HepG2 (cell line): ENCODE data around the gene PSMA7. TPM values are rescaled to one million over a fixed set of nuclear protein-coding genes. Genes with fewer than 3 reads are reported as not detected.

Experiments
- FOSL1 ChIP-seq: sonication (generic); formaldehyde crosslinking; IDR thresholded peaks from 2 replicates; pipeline ENCODE4 v1.9.0; 2021; ENCODE audit warnings: missing genetic modification reagents, borderline replicate concordance
- FOXJ3 ChIP-seq: sonication (generic); formaldehyde crosslinking; IDR thresholded peaks from 2 replicates; pipeline ENCODE4 v1.4.0; 2020; ENCODE audit warnings: missing genetic modification reagents, mild to moderate bottlenecking, borderline replicate concordance
- GABPB1 ChIP-seq: IDR thresholded peaks from 2 replicates; pipeline ENCODE4 v1.6.1; 2016; ENCODE audit warnings: mild to moderate bottlenecking, missing genetic modification reagents, moderate library complexity, missing compliant biosample characterization
- HIVEP1 ChIP-seq: sonication (generic); formaldehyde crosslinking; IDR thresholded peaks from 2 replicates; pipeline ENCODE4 v1.4.0; 2020; ENCODE audit warnings: mild to moderate bottlenecking, missing genetic modification reagents
- ISL2 ChIP-seq: sonication (generic); formaldehyde crosslinking; IDR thresholded peaks from 2 replicates; pipeline ENCODE4 v1.5.0; 2020; ENCODE audit warnings: missing genetic modification reagents
- KDM2A ChIP-seq: sonication (generic); formaldehyde crosslinking; IDR thresholded peaks from 2 replicates; pipeline ENCODE4 v1.4.0; 2020; ENCODE audit warnings: low read depth, missing genetic modification reagents, borderline replicate concordance
- KLF9 ChIP-seq: IDR thresholded peaks from 2 replicates; pipeline ENCODE4 v1.6.1; 2016; ENCODE audit warnings: low read depth
- MAFK ChIP-seq, 2 experiments: IDR thresholded peaks in 1 of 2; conservative IDR thresholded peaks in 1 of 2; 2 replicates each; pipeline ENCODE4 v1.6.1; 2011; ENCODE audit warnings: improper control_type of control experiment in 2 of 2, low read length in 2 of 2
- MBNL3 ChIP-seq: fragments of 250-450 bp; sonication (Bioruptor Pico); conservative IDR thresholded peaks from 2 replicates; pipeline ENCODE4 v1.8.0; 2022; ENCODE audit warnings: mild to moderate bottlenecking, inconsistent platforms
- MEIS2 ChIP-seq: sonication (generic); formaldehyde crosslinking; IDR thresholded peaks from 2 replicates; pipeline ENCODE4 v1.9.0; 2021; ENCODE audit warnings: mild to moderate bottlenecking, missing genetic modification reagents
- NR2F1 ChIP-seq, 2 experiments: fragments of 450-650 bp in 1 of 2; formaldehyde crosslinking in 1 of 2; IDR thresholded peaks; 2 replicates each; pipeline versions ENCODE4 v1.5.0 to v1.6.1; 2016 to 2020; ENCODE audit warnings: mild to moderate bottlenecking in 1 of 2, missing compliant biosample characterization in 1 of 2, missing genetic modification reagents in 1 of 2, moderate library complexity in 1 of 2
- REPIN1 ChIP-seq: sonication (generic); formaldehyde crosslinking; IDR thresholded peaks from 2 replicates; pipeline ENCODE4 v1.8.0; 2022; ENCODE audit warnings: missing genetic modification reagents, low read depth, mild to moderate bottlenecking, borderline replicate concordance
- SALL1 ChIP-seq: sonication (generic); formaldehyde crosslinking; IDR thresholded peaks from 2 replicates; pipeline ENCODE4 v1.8.0; 2022; ENCODE audit warnings: mild to moderate bottlenecking, missing genetic modification reagents
- SOX6 ChIP-seq, 2 experiments: fragments of 450-650 bp in 1 of 2; sonication (generic) in 1 of 2; formaldehyde crosslinking in 1 of 2; IDR thresholded peaks; 2 replicates each; pipeline versions ENCODE4 v1.4.0 to v1.6.1; 2017 to 2020; ENCODE audit warnings: antibody characterized with exemption in 1 of 2, mild to moderate bottlenecking in 1 of 2, missing genetic modification reagents in 1 of 2
- TAF1 ChIP-seq: sonication (generic); formaldehyde crosslinking; IDR thresholded peaks from 2 replicates; pipeline ENCODE4 v1.4.0; 2020; ENCODE audit warnings: missing genetic modification reagents
- ZFP36L1 ChIP-seq: sonication (generic); formaldehyde crosslinking; IDR thresholded peaks from 2 replicates; pipeline ENCODE4 v1.8.0; 2022; ENCODE audit warnings: mild to moderate bottlenecking, missing genetic modification reagents, moderate library complexity
- ZFY ChIP-seq: sonication (generic); formaldehyde crosslinking; IDR thresholded peaks from 2 replicates; pipeline ENCODE4 v1.4.0; 2020; ENCODE audit warnings: missing genetic modification reagents
- ZNF333 ChIP-seq: sonication (generic); formaldehyde crosslinking; IDR thresholded peaks from 2 replicates; pipeline ENCODE4 v1.4.0; 2020; ENCODE audit warnings: mild to moderate bottlenecking, missing genetic modification reagents, borderline replicate concordance
- ZNF766 ChIP-seq: sonication (generic); formaldehyde crosslinking; IDR thresholded peaks from 2 replicates; pipeline ENCODE4 v1.5.0; 2020; ENCODE audit warnings: missing genetic modification reagents, borderline replicate concordance
- ZNF788 ChIP-seq: sonication (generic); formaldehyde crosslinking; IDR thresholded peaks from 2 replicates; pipeline ENCODE4 v1.5.0; 2020; ENCODE audit warnings: mild to moderate bottlenecking, missing genetic modification reagents, borderline replicate concordance
- ZSCAN30 ChIP-seq: sonication (generic); formaldehyde crosslinking; IDR thresholded peaks from 2 replicates; pipeline ENCODE4 v1.5.0; 2020; ENCODE audit warnings: mild to moderate bottlenecking, missing genetic modification reagents
- polyA plus RNA-seq, 8 experiments: library from polyadenylated mRNA; depleted of rRNA in 3 of 8; stranded (reverse) in 7 of 8; unstranded in 1 of 8; fragments of >200 nt; fragmentation: Illumina TruSeq in 4 of 8; extraction: Trizol in 4 of 8; gene quantifications; 2 replicates each; pipeline versions ENCODE4 v1.2.1 to v1.2.3, GENCODE V29; 2011 to 2016; ENCODE audit warnings: low read depth in 4 of 8, missing spikeins in 1 of 8, mixed read lengths in 1 of 8; ENCODE audit not compliant: insufficient read depth in 1 of 8
- total RNA-seq, 5 experiments: library from RNA; depleted of rRNA; stranded (reverse); fragments of >200 nt; fragmentation: Illumina TruSeq; extraction: Trizol; gene quantifications; 2 replicates each; pipeline ENCODE4 v1.2.3, GENCODE V29; 2016; ENCODE audit warnings: low read depth in 1 of 5
- TF ChIP-seq, protein P1 (sequence below): sonication (generic); formaldehyde crosslinking; IDR thresholded peaks from 2 replicates; pipeline ENCODE4 v1.5.0; 2020; ENCODE audit warnings: mild to moderate bottlenecking, missing genetic modification reagents
- TF ChIP-seq, protein P2 (sequence below): sonication (generic); formaldehyde crosslinking; IDR thresholded peaks from 2 replicates; pipeline ENCODE4 v1.4.0; 2020; ENCODE audit warnings: missing genetic modification reagents

Gene PSMA7
- total and polyA plus RNA-seq, 2 of the 13 experiments (the other 11 are each of a cell fraction or from before 2014, with no cell fraction given) = 531 to 631 TPM

DNA sequence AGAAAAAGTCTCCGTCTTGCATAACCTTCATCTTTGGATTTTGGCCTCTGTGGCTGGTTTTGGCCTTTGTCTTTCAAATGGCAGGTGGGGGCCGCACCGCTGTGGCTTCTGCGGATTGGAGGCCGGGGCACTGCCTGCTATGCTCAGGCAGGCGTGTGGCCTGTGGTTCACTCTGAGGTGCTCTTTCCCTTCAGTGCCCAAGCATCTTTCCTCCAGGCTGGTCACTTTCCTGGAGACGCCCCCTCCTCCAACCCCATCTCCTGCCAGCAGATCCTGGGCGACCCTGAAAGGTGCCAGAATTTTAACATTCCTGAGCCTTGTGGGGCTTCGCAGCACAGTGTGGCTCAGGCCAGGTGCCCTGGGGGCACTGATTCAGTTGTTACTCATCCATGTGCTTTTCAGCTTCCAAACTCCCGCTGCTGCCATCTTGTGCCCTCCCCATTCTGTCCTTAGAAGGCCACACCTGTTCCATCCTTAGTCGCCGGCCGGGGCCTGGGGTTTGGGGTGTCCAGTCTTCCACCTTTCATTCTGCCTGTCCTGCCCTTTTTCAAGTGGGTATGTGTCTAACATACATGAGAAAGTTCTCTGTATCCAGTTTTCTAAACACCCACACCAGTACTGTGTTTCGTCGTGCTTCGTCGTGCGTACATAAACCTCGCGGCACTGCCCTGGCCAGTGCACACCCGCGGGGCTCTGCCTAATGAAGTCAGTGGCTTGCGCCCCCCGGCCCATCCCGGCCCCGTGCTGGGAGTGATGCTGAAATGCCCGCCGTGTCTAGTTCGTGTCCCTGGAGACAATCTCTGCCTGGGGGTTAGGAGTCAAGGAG, 12.4 kb upstream of the PSMA7 start (continued):
- TF ChIP-seq, protein P1, sequence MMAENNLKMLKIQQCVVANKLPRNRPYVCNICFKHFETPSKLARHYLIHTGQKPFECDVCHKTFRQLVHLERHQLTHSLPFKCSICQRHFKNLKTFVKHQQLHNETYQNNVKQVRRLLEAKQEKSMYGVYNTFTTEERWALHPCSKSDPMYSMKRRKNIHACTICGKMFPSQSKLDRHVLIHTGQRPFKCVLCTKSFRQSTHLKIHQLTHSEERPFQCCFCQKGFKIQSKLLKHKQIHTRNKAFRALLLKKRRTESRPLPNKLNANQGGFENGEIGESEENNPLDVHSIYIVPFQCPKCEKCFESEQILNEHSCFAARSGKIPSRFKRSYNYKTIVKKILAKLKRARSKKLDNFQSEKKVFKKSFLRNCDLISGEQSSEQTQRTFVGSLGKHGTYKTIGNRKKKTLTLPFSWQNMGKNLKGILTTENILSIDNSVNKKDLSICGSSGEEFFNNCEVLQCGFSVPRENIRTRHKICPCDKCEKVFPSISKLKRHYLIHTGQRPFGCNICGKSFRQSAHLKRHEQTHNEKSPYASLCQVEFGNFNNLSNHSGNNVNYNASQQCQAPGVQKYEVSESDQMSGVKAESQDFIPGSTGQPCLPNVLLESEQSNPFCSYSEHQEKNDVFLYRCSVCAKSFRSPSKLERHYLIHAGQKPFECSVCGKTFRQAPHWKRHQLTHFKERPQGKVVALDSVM = peak; percentile 60; the same call in 1 of the 2 replicates
- TF ChIP-seq MAFK (conservative IDR thresholded peaks at IDR 0.05 in 1 of 2, IDR thresholded peaks at IDR 0.05 in 1 of 2; ENCODE audit: low read length in 2 of 2) = no peak
- TF ChIP-seq FOSL1 (CRISPR knock-in tag) = no peak
- TF ChIP-seq ISL2 = 0 out of 2 replicates have a peak, but pooled peaks have one; percentile 57
- no peak for TF ChIP-seq ZSCAN30 (CRISPR knock-in tag)
- TF ChIP-seq HIVEP1 (CRISPR knock-in tag) = no peak; the same call in 1 of the 2 replicates
- peak; percentile 81; the same call in 1 of the 2 replicates for TF ChIP-seq ZNF333 (CRISPR knock-in tag)
- peak; percentile 28; the same call in 1 of the 2 replicates for TF ChIP-seq ZNF766 (CRISPR knock-in tag)
- peak; percentile 71 for TF ChIP-seq ZFY
- TF ChIP-seq, protein P2, sequence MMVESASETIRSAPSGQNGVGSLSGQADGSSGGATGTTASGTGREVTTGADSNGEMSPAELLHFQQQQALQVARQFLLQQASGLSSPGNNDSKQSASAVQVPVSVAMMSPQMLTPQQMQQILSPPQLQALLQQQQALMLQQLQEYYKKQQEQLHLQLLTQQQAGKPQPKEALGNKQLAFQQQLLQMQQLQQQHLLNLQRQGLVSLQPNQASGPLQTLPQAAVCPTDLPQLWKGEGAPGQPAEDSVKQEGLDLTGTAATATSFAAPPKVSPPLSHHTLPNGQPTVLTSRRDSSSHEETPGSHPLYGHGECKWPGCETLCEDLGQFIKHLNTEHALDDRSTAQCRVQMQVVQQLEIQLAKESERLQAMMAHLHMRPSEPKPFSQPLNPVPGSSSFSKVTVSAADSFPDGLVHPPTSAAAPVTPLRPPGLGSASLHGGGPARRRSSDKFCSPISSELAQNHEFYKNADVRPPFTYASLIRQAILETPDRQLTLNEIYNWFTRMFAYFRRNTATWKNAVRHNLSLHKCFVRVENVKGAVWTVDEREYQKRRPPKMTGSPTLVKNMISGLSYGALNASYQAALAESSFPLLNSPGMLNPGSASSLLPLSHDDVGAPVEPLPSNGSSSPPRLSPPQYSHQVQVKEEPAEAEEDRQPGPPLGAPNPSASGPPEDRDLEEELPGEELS = 0 out of 2 replicates have a peak, but pooled peaks have one; percentile 19
- no peak for TF ChIP-seq FOXJ3
- TF ChIP-seq ZNF788 (CRISPR knock-in tag) = peak; percentile 70; the same call in 1 of the 2 replicates
- no peak for TF ChIP-seq SOX6 (IDR thresholded peaks at IDR 0.05)
- TF ChIP-seq SOX6 (CRISPR knock-in tag; IDR thresholded peaks at IDR 0.05) = peak; percentile 91
- no peak for TF ChIP-seq MBNL3 (CRISPR knock-in tag)
- no peak for TF ChIP-seq ZFP36L1 (CRISPR knock-in tag)
- no peak for TF ChIP-seq KDM2A
- no peak for TF ChIP-seq KLF9 (CRISPR knock-in tag)
- peak; percentile 72; the same call in 1 of the 2 replicates for TF ChIP-seq REPIN1 (CRISPR knock-in tag)
- no peak; a peak in 1 of 4 replicates for TF ChIP-seq NR2F1 (CRISPR knock-in tag; IDR thresholded peaks at IDR 0.05)
- peak; percentile 86; the same call in 1 of the 2 replicates for TF ChIP-seq SALL1 (CRISPR knock-in tag)
- TF ChIP-seq GABPB1 (CRISPR knock-in tag) = peak; percentile 49; the same call in 1 of the 2 replicates
- TF ChIP-seq TAF1 (CRISPR knock-in tag) = no peak
- TF ChIP-seq MEIS2 (CRISPR knock-in tag) = peak; percentile 52; the same call in 1 of the 2 replicates
